Measurements from ENCODE around the gene EIF6.
A peak's percentile ranks its signal among the peaks of the same experiment; 100 is the strongest.

The EIF6 gene

DNA sequence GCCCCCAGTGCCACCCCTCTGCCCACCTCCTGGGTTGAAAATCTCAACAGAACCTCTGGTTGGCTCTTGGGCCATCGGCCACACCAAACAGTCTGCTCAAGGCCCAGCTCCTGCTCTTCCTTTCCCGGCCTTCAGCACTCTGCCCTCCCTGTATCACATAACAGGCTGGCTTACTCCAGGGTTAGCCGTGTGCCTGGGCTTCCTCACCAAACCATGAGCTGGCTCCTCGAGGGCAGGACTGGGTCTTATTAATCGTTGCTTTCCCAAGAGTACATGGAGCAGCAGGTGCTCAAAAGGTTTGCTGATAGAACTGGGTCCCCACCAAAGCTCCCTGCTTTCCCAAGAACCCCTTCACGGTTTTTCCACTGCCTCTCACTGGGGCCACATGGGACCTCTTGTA, 20.4 kb upstream of the EIF6 start:
- in situ Hi-C loops (cut with MboI; ENCODE audit: low pct_unique_long_range_greater_than_20kb, low sequenced_read_pairs, unreplicated experiment) = loop anchor here (10.0 kb wide), 1 partner anchor 140 kb away; no protein-coding TSS in a partner anchor
- no peak for DNase-seq (ENCODE audit: low spot score)
- TF ChIP-seq CTCF (IDR thresholded peaks at IDR 0.05; ENCODE audit: extremely low read depth, insufficient read depth, missing control alignments) = no peak

DNA sequence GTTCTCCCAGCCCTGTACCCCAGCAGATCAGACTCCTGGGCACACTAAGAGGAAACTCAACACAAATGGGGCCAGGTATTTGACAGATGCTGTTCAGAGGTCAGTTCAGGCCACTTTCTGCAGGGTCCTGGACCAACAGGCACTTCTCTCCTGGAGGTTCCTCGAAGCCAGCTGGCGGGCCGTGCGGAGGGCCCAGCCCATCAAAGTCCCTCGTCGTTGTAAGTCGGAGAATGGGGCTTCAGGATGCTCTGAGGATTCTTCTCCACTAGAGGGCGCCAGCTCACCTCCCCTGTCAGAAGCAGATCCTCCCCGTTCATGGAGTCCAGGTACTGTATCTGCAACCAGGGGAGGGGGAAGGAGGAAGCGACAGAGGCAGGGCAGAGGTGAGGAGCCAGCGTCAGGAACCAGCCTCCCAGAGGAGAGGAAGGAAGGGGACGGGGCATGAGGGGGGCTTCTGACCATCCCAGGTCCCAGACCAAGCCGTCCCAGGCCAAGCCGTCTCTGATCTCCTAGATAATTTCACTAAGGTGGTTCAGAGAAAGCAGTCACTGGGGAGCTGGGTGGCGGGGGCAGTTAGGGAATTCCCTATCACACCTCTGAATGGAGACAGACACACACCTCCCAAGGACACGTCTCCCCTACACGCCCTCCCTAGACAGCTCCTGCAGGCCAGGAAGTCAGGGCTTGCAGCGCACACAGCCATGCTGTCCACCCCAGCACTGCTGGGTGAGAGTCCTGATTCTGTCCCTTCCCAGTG, 19.3 kb upstream of the EIF6 start:
- in situ Hi-C loops (cut with MboI; ENCODE audit: low pct_unique_long_range_greater_than_20kb, low sequenced_read_pairs, unreplicated experiment) = loop anchor here (10.0 kb wide), 1 partner anchor 141 kb away; no protein-coding TSS in a partner anchor
- DNase-seq (ENCODE audit: low spot score) = peak; percentile 88
- peak; percentile 91 for TF ChIP-seq CTCF (IDR thresholded peaks at IDR 0.05; ENCODE audit: extremely low read depth, insufficient read depth, missing control alignments)

DNA sequence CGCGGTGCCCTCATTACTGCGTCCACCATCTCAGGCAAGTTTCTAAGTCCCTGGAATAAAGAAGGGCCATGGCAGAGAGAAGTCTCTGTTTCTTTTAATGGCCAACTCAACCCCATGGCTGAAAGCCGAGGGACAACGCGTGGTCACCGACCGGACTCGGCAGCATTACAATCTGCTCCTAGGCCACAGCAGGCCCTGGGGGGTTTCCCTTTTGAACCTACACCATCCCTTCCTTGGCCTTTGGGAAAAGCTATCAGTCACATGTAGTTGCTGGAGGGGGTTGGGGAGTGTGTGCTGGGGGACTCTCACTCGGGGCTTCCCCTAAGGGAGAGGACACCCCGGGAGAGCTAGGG, 18.8 kb upstream of the EIF6 start:
- in situ Hi-C loops (cut with MboI; ENCODE audit: low pct_unique_long_range_greater_than_20kb, low sequenced_read_pairs, unreplicated experiment) = loop anchor here (10.0 kb wide), 1 partner anchor 141 kb away; no protein-coding TSS in a partner anchor

GRCh38 chr20:35302421-35303335, 18.1 kb upstream of the EIF6 start:
- no peak for TF ChIP-seq CTCF (IDR thresholded peaks at IDR 0.05; ENCODE audit: extremely low read depth, insufficient read depth, missing control alignments)

More for the DNA sequence above, 18.8 kb upstream of the EIF6 start:
- no peak for TF ChIP-seq CTCF (IDR thresholded peaks at IDR 0.05; ENCODE audit: extremely low read depth, insufficient read depth, missing control alignments)
- DNase-seq (ENCODE audit: low spot score) = no peak

DNA sequence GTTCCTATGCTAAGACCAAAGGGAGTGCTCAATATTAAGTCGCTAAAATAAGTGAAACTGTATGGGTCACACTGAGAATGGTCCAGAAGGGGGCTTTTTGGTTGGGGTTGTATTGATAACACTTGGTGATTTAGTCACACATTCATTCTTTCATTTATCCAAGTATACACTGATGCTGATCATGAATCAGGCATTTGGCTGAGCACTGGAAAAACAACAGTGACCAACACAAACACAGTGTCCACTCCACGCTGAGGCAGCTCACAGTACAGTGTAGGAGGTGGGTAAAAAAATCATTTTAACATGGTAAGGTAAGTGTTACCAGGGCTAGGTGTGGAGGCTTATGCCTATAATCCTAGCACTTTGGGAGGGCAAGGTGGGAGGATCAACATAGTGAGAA, 16.9 kb upstream of the EIF6 start:
- in situ Hi-C loops (cut with MboI; ENCODE audit: low pct_unique_long_range_greater_than_20kb, low sequenced_read_pairs, unreplicated experiment) = loop anchor here (10.0 kb wide), 1 partner anchor 143 kb away; no protein-coding TSS in a partner anchor
- TF ChIP-seq CTCF (IDR thresholded peaks at IDR 0.05; ENCODE audit: extremely low read depth, insufficient read depth, missing control alignments) = no peak
- DNase-seq (ENCODE audit: low spot score) = no peak

More at GRCh38 chr20:35302421-35303335, 18.1 kb upstream of the EIF6 start:
- no peak for DNase-seq (ENCODE audit: low spot score)
- in situ Hi-C loops (cut with MboI; ENCODE audit: low pct_unique_long_range_greater_than_20kb, low sequenced_read_pairs, unreplicated experiment) = loop anchor here (10.0 kb wide), 1 partner anchor 142 kb away; no protein-coding TSS in a partner anchor

GRCh38 chr20:35300469-35301262, 16.1 kb upstream of the EIF6 start:
- DNase-seq (ENCODE audit: low spot score) = no peak
- no peak for TF ChIP-seq CTCF (IDR thresholded peaks at IDR 0.05; ENCODE audit: extremely low read depth, insufficient read depth, missing control alignments)
- in situ Hi-C loops (cut with MboI; ENCODE audit: low pct_unique_long_range_greater_than_20kb, low sequenced_read_pairs, unreplicated experiment) = loop anchor here (10.0 kb wide), 1 partner anchor 144 kb away; no protein-coding TSS in a partner anchor

All from GM13977 (cell line).